Measurements from ENCODE around the gene ZKSCAN5. TPM values are rescaled to one million over a fixed set of nuclear protein-coding genes. Genes with fewer than 3 reads are reported as not detected.
A peak's percentile ranks its signal among the peaks of the same experiment; 100 is the strongest.
"Not testable (repeated sequence)": the region's sequence is repeated elsewhere in the genome, so short reads cannot be mapped to it uniquely, and the experiment has no call there.

The ZKSCAN5 gene
- total RNA-seq, 1 donor from 2014 or later = 14.0 TPM

GRCh38 chr7:99498546-99498944, 5.9 kb upstream of the ZKSCAN5 start:
- TF ChIP-seq CTCF (conservative IDR thresholded peaks at IDR 0.05) = no peak
- Mint-ChIP-seq H3K9me3 (peaks cover 8% of the 10 kb centered on the region), H3K4me1 (ENCODE audit: unreplicated experiment) (peaks cover 16% of the 10 kb centered on the region), H3K4me3 (peak overlapping the region; percentile 100), H3K27ac (peak overlapping the region; percentile 99), H3K36me3 (peaks cover 26% of the 10 kb centered on the region), H3K27me3 (no peaks in the 10 kb centered on the region)
- no peak for DNase-seq (ENCODE audit: extremely low spot score, unreplicated experiment)

GRCh38 chr7:99499371-99499720, 5.1 kb upstream of the ZKSCAN5 start:
- no peak for DNase-seq (ENCODE audit: extremely low spot score, unreplicated experiment)
- H3K4me1 Mint-ChIP-seq (ENCODE audit: unreplicated experiment) = peaks cover 16% of the 10 kb centered on the region

GRCh38 chr7:99499721-99500636, 4.5 kb upstream of the ZKSCAN5 start, which contains the start of gene ZNF394:
Gene ZNF394, minus strand, starts transcription at chr7:99500281. Its CDS starts 188 bp downstream, at chr7:99500093.
- no peak for TF ChIP-seq CTCF (conservative IDR thresholded peaks at IDR 0.05)
- Mint-ChIP-seq H3K4me3 (peak within 1 kb of the TSS; percentile 100), H3K4me1 (ENCODE audit: unreplicated experiment) (peaks cover 16% of the 10 kb centered on the region), H3K27ac (peak within 1 kb of the TSS; percentile 99), H3K27me3 (no peaks in the 10 kb centered on the region), H3K9me3 (no peaks in the 10 kb centered on the region), H3K36me3 (peaks cover 16% of the 10 kb centered on the region)
- peak; percentile 87 for DNase-seq (ENCODE audit: extremely low spot score, unreplicated experiment)

More at GRCh38 chr7:99499371-99499720, 5.1 kb upstream of the ZKSCAN5 start:
- Mint-ChIP-seq H3K36me3 (peaks cover 18% of the 10 kb centered on the region), H3K27me3 (no peaks in the 10 kb centered on the region), H3K4me3 (peak overlapping the region; percentile 100), H3K27ac (peak overlapping the region; percentile 99), H3K9me3 (no peaks in the 10 kb centered on the region)
- TF ChIP-seq CTCF (conservative IDR thresholded peaks at IDR 0.05) = no peak

- H3K36me3 Mint-ChIP-seq = peaks cover 16% of the 10 kb centered on the region
Observed at GRCh38 chr7:99500637-99501009, 3.8 kb upstream of the ZKSCAN5 start.

GRCh38 chr7:99501236-99501635, 3.2 kb upstream of the ZKSCAN5 start:
- H3K9me3 Mint-ChIP-seq; DNase-seq (ENCODE audit: extremely low spot score, unreplicated experiment); H3K27me3 Mint-ChIP-seq: not testable (repeated sequence)
- peaks cover 13% of the 10 kb centered on the region for H3K36me3 Mint-ChIP-seq
- peaks cover 23% of the 10 kb centered on the region for H3K4me1 Mint-ChIP-seq (ENCODE audit: unreplicated experiment)
- H3K27ac Mint-ChIP-seq = peak overlapping the region; percentile 99
- H3K4me3 Mint-ChIP-seq = peak overlapping the region; percentile 100

More at GRCh38 chr7:99500637-99501009, 3.8 kb upstream of the ZKSCAN5 start:
- H3K4me3 Mint-ChIP-seq = peak overlapping the region; percentile 100
- H3K4me1 Mint-ChIP-seq (ENCODE audit: unreplicated experiment) = peaks cover 17% of the 10 kb centered on the region
- no peaks in the 10 kb centered on the region for H3K27me3 Mint-ChIP-seq
- peak overlapping the region; percentile 99 for H3K27ac Mint-ChIP-seq
- H3K9me3 Mint-ChIP-seq = no peaks in the 10 kb centered on the region
- DNase-seq (ENCODE audit: extremely low spot score, unreplicated experiment) = no peak
- no peak for TF ChIP-seq CTCF (conservative IDR thresholded peaks at IDR 0.05)

- Mint-ChIP-seq H3K4me1 (ENCODE audit: unreplicated experiment) (peaks cover 18% of the 10 kb centered on the region), H3K27ac (peak overlapping the region; percentile 96), H3K9me3 (no peaks in the 10 kb centered on the region), H3K4me3 (peak overlapping the region; percentile 97), H3K36me3 (peaks cover 5% of the 10 kb centered on the region), H3K27me3 (no peaks in the 10 kb centered on the region)
- no peak for TF ChIP-seq CTCF (conservative IDR thresholded peaks at IDR 0.05)
- no peak for DNase-seq (ENCODE audit: extremely low spot score, unreplicated experiment)
Observed at GRCh38 chr7:99504281-99504602, 220 bp upstream of the ZKSCAN5 start.
